DOHH2 (cell line): ENCODE data around the gene KDM6A.
"Not testable (repeated sequence)": the region's sequence is repeated elsewhere in the genome, so short reads cannot be mapped to it uniquely, and the experiment has no call there.

Experiments
- H3F3A ChIP-seq: fragments of 200-600 bp; sonication (generic), shearing (Covaris generic); 2 replicates; pipeline ENCODE4 v1.6.0; 2016; ENCODE audit warnings: antibody characterized with exemption, mild to moderate bottlenecking; ENCODE audit not compliant: control insufficient read depth, insufficient read depth
- H3K27ac ChIP-seq: fragments of 200-600 bp; sonication (generic); 2 replicates; pipeline ENCODE4 v1.5.1; 2014; ENCODE audit warnings: low read depth, mild to moderate bottlenecking, low read length, moderate library complexity
- H3K27me3 ChIP-seq: fragments of 200-600 bp; sonication (generic); 2 replicates; pipeline ENCODE4 v1.6.1; 2014; ENCODE audit warnings: mild to moderate bottlenecking, low read length, mixed read lengths; ENCODE audit not compliant: control insufficient read depth
- H3K36me3 ChIP-seq: fragments of 200-600 bp; sonication (generic); 2 replicates; pipeline ENCODE4 v1.6.1; 2014; ENCODE audit warnings: mild to moderate bottlenecking, low read length, moderate library complexity, mixed read lengths; ENCODE audit not compliant: control insufficient read depth
- H3K4me1 ChIP-seq: fragments of 200-600 bp; sonication (generic); 2 replicates; pipeline ENCODE4 v1.6.1; 2014; ENCODE audit warnings: mild to moderate bottlenecking, low read length, mixed read lengths; ENCODE audit not compliant: control insufficient read depth
- H3K4me2 ChIP-seq: fragments of 200-600 bp; sonication (generic); 2 replicates; pipeline ENCODE4 v1.6.0; 2014; ENCODE audit warnings: mild to moderate bottlenecking, low read length, moderate library complexity
- H3K4me3 ChIP-seq: fragments of 200-600 bp; sonication (generic); 2 replicates; pipeline ENCODE4 v1.5.1; 2014; ENCODE audit warnings: mild to moderate bottlenecking, low read length, mixed read lengths
- H3K79me2 ChIP-seq: fragments of 200-600 bp; sonication (generic); 2 replicates; pipeline ENCODE4 v1.6.1; 2014; ENCODE audit warnings: mild to moderate bottlenecking, low read length, mixed read lengths; ENCODE audit not compliant: control insufficient read depth
- H3K9me2 ChIP-seq: fragments of 200-600 bp; sonication (generic); replicated peaks from 2 replicates; pipeline ENCODE4 v1.6.1; 2014; ENCODE audit warnings: mild to moderate bottlenecking, low read length, mixed read lengths; ENCODE audit not compliant: control insufficient read depth
- H3K9me3 ChIP-seq: fragments of 200-600 bp; sonication (generic); 2 replicates; pipeline ENCODE4 v1.6.1; 2014; ENCODE audit warnings: antibody characterized with exemption, low read length, mixed read lengths; ENCODE audit not compliant: control insufficient read depth, insufficient read depth
- H4K20me1 ChIP-seq: fragments of 200-600 bp; sonication (generic); 2 replicates; pipeline ENCODE4 v1.6.0; 2014; ENCODE audit warnings: low read depth, mild to moderate bottlenecking, antibody characterized with exemption, low read length, moderate library complexity; ENCODE audit not compliant: control insufficient read depth, insufficient read depth
- CTCF ChIP-seq: fragments of 200-600 bp; sonication (generic); IDR thresholded peaks from one replicate; pipeline ENCODE4 v1.5.1; 2014; ENCODE audit warnings: antibody characterized with exemption, mild to moderate bottlenecking, low read depth, low read length; ENCODE audit not compliant: poor library complexity, severe bottlenecking
- EZH2phosphoT487 ChIP-seq: fragments of 200-600 bp; sonication (generic); IDR thresholded peaks from 2 replicates; pipeline ENCODE4 v1.6.1; 2017; ENCODE audit warnings: borderline replicate concordance, mild to moderate bottlenecking, antibody characterized with exemption, low read length, moderate library complexity, mixed read lengths

KDM6A gene

DNA sequence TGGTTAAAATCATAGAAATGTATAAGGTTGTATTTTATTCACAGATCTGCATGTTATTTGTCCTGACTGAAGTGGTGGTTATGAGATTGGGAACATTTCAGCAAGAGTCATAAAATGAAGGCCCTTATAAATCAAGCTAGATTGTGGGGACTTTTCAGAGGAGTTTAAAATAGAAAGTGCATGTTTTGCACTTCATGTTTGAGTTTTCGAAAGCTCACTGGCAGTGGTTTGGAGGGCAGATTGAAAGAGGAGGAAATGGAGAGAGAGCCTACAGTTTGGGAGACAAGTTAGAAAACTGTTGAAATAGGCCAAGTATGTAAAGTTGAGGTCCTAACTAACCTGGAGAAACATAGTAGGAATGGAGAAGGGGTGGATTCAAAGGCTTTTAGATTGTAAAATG is 124.9 kb downstream of the KDM6A start:
- no peaks in the 10 kb centered on the region for H3K9me3 ChIP-seq
- no peak overlapping the region for H3K4me2 ChIP-seq

DNA sequence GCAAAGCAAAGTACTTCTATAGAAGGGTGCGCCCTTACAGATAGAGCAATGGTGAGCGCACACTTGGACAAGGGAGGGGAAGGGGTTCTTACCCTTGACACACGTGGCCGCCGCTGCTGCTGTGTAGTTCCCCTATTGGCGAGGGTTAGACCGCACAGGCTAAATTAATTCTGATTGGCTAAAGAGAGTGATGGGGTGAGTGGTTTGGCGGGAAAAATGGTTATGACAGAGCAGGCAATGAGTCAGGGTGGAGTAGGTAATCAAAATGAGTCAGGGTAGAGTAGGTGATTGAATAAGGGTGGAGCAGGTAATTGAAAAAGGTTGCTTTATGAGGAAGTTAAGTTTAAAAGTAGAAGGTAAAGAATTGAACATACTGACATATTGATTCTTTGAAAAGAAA is 126.2 kb downstream of the KDM6A start:
- H4K20me1 ChIP-seq, H3K36me3 ChIP-seq, H3K4me3 ChIP-seq, H3K9me2 ChIP-seq, H3F3A ChIP-seq, H3K9me3 ChIP-seq, H3K27me3 ChIP-seq, H3K4me1 ChIP-seq, H3K4me2 ChIP-seq, H3K27ac ChIP-seq: not testable (repeated sequence)
- peaks cover 16% of the 10 kb centered on the region for H3K79me2 ChIP-seq

More for the DNA sequence above, 124.9 kb downstream of the KDM6A start:
- no peak for TF ChIP-seq EZH2phosphoT487
- TF ChIP-seq CTCF: no peak
- Histone ChIP-seq H3F3A (no peaks in the 10 kb centered on the region), H3K9me2 (no peaks in the 10 kb centered on the region), H4K20me1 (no peaks in the 10 kb centered on the region), H3K79me2 (peaks cover 19% of the 10 kb centered on the region), H3K27me3 (no peaks in the 10 kb centered on the region), H3K27ac (no peak overlapping the region), H3K4me1 (0 out of 2 replicates have a peak, but pooled peaks cover 3% of the 10 kb centered on the region), H3K4me3 (no peak overlapping the region), H3K36me3 (no peaks in the 10 kb centered on the region)

GRCh38 chrX:44999872-45000271 is 126.9 kb downstream of the KDM6A start:
- not testable (repeated sequence) for H3F3A ChIP-seq, H3K9me3 ChIP-seq, H3K9me2 ChIP-seq, H3K36me3 ChIP-seq, H3K27ac ChIP-seq, H3K4me2 ChIP-seq, H3K4me3 ChIP-seq, H4K20me1 ChIP-seq, H3K4me1 ChIP-seq, H3K27me3 ChIP-seq
- peaks cover 15% of the 10 kb centered on the region for H3K79me2 ChIP-seq

DNA sequence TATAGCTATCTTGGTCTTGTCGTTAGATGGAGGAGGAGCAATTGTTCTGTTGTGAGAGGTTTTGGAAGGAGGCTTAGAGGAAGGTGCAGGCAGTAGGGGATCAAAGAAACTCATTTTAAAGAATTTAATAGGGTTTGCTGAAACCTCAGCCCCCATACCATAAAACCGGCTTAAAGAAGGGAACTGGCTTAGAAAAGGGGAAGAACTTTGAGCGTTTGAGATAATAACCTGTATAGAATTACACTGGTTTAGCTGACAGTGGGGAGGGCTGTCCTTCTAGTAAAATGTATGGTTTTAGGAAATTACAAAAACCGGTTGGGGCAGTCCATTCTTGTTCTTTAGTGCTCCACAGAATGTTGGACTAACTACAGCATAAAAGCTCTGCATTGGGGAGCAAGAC is 128.1 kb downstream of the KDM6A start:
- peaks cover 15% of the 10 kb centered on the region for H3K79me2 ChIP-seq
- H4K20me1 ChIP-seq: no peaks in the 10 kb centered on the region
- H3K27me3 ChIP-seq: no peaks in the 10 kb centered on the region
- no peak overlapping the region for H3K4me2 ChIP-seq
- 0 out of 2 replicates have a peak, but pooled peaks cover 3% of the 10 kb centered on the region for H3K4me1 ChIP-seq
- H3K4me3 ChIP-seq: no peak overlapping the region
- TF ChIP-seq CTCF (no peak), EZH2phosphoT487 (no peak)
- H3K9me2 ChIP-seq: no peaks in the 10 kb centered on the region
- no peak overlapping the region for H3K27ac ChIP-seq
- no peaks in the 10 kb centered on the region for H3K9me3 ChIP-seq
- H3K36me3 ChIP-seq: no peaks in the 10 kb centered on the region
- H3F3A ChIP-seq: no peaks in the 10 kb centered on the region
